ENCODE data around the gene PPP1R9A.

The PPP1R9A gene

DNA sequence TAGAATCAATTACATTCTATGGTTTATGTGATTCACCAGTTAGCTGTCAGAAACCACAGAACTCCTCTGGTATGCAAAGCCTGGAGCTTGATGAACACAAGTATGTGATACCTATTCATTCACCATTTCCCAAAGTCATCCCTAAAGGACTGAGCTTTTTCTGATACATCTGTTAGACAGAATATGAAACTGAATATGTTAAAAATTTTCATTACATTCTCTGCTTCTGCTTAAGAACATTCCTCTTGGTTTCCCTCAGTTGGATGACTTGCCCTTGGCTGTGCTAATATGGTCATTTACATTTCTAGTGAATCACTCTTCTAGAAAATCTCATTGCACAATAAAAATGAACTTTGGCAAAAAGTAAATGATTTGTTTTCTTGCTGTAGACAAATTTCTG is 427.7 kb downstream of the PPP1R9A start:
- H3K9me2 ChIP-seq (replicated peaks; ENCODE audit: insufficient read depth, low read length): no peaks in the 10 kb centered on the region
- no peaks in the 10 kb centered on the region for H3K27me3 ChIP-seq (ENCODE audit: low read length)
- H3K27ac ChIP-seq (ENCODE audit: low read depth, low read length): no peak overlapping the region
- no peak overlapping the region for H3K4me3 ChIP-seq (ENCODE audit: insufficient read depth, low read length, poor library complexity, severe bottlenecking)
- no peaks in the 10 kb centered on the region for H4K20me1 ChIP-seq (ENCODE audit: low read depth, low read length)
- H3K9me3 ChIP-seq (ENCODE audit: insufficient read depth, low read length): no peaks in the 10 kb centered on the region
- H3K9ac ChIP-seq (ENCODE audit: low read length): no peak overlapping the region
- no peaks in the 10 kb centered on the region for H3K79me2 ChIP-seq (ENCODE audit: insufficient read depth, low read length)
- no peak overlapping the region for H2AFZ ChIP-seq (ENCODE audit: low read depth, low read length, severe bottlenecking)
- no peak overlapping the region for H3K4me2 ChIP-seq (ENCODE audit: low read depth, low read length, poor library complexity, severe bottlenecking)
- no peaks in the 10 kb centered on the region for H3K36me3 ChIP-seq (ENCODE audit: low read length)
- no peaks in the 10 kb centered on the region for H3F3A ChIP-seq (ENCODE audit: insufficient read depth)
- TF ChIP-seq, protein P1, sequence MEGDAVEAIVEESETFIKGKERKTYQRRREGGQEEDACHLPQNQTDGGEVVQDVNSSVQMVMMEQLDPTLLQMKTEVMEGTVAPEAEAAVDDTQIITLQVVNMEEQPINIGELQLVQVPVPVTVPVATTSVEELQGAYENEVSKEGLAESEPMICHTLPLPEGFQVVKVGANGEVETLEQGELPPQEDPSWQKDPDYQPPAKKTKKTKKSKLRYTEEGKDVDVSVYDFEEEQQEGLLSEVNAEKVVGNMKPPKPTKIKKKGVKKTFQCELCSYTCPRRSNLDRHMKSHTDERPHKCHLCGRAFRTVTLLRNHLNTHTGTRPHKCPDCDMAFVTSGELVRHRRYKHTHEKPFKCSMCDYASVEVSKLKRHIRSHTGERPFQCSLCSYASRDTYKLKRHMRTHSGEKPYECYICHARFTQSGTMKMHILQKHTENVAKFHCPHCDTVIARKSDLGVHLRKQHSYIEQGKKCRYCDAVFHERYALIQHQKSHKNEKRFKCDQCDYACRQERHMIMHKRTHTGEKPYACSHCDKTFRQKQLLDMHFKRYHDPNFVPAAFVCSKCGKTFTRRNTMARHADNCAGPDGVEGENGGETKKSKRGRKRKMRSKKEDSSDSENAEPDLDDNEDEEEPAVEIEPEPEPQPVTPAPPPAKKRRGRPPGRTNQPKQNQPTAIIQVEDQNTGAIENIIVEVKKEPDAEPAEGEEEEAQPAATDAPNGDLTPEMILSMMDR (IDR thresholded peaks at IDR 0.05; ENCODE audit: insufficient read depth, low read length, poor library complexity, severe bottlenecking): no peak
- TF ChIP-seq EZH2phosphoT487 (conservative IDR thresholded peaks at IDR 0.05; ENCODE audit: low read length): no peak

DNA sequence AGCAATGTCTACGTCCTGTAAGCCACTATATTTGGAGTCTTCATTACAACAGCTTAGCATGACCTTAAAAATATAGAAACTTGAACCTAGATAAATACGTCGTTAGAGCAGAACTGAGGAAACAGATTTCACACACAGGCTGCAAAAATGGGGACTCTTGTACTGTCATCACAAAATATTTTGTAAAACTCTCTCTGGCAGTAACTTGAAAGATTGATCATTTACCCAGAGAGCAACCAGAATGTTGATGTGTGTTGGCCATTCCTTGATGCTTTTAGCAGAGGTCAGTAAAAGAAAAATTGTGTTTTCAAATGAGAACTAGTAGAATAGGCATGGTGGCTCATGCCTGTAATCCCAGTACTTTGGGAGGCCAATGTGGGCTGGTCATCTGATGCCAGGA is 431.4 kb downstream of the PPP1R9A start:
- Histone ChIP-seq H3F3A (ENCODE audit: insufficient read depth) (no peaks in the 10 kb centered on the region), H3K27ac (ENCODE audit: low read depth, low read length) (no peak overlapping the region), H3K79me2 (ENCODE audit: insufficient read depth, low read length) (no peaks in the 10 kb centered on the region), H2AFZ (ENCODE audit: low read depth, low read length, severe bottlenecking) (no peak overlapping the region), H3K9me3 (ENCODE audit: insufficient read depth, low read length) (no peaks in the 10 kb centered on the region), H4K20me1 (ENCODE audit: low read depth, low read length) (no peaks in the 10 kb centered on the region), H3K9me2 (replicated peaks; ENCODE audit: insufficient read depth, low read length) (no peaks in the 10 kb centered on the region; the same call in 1 of the 2 replicates), H3K4me2 (ENCODE audit: low read depth, low read length, poor library complexity, severe bottlenecking) (no peak overlapping the region), H3K9ac (ENCODE audit: low read length) (no peak overlapping the region), H3K27me3 (ENCODE audit: low read length) (no peaks in the 10 kb centered on the region), H3K4me3 (ENCODE audit: insufficient read depth, low read length, poor library complexity, severe bottlenecking) (no peak overlapping the region), H3K36me3 (ENCODE audit: low read length) (no peaks in the 10 kb centered on the region)
- TF ChIP-seq EZH2phosphoT487 (conservative IDR thresholded peaks at IDR 0.05; ENCODE audit: low read length): no peak
- TF ChIP-seq, protein P1 (IDR thresholded peaks at IDR 0.05; ENCODE audit: insufficient read depth, low read length, poor library complexity, severe bottlenecking): no peak

DNA sequence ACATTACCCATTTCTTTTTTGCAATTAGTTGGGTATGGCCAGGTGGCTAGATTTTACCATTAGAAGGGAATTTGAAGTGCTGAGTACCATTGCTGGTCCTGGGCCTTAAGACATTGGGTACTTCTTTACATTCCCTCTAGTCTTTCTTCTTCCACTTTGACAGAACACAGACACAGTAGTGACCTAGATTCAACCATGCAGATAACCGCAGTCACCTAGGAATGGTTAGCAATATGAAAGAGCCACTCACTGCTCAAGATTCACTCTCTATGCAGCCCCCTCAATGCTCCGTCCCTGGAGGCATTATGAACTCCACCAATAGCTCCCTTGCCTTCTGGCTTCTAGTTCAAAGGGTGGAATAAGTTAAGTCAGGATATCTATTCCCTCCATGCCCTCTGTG is 433.1 kb downstream of the PPP1R9A start:
- H3F3A ChIP-seq (ENCODE audit: insufficient read depth): no peaks in the 10 kb centered on the region
- TF ChIP-seq, protein P1 (IDR thresholded peaks at IDR 0.05; ENCODE audit: insufficient read depth, low read length, poor library complexity, severe bottlenecking): no peak
- TF ChIP-seq EZH2phosphoT487 (conservative IDR thresholded peaks at IDR 0.05; ENCODE audit: low read length): no peak

More for the DNA sequence above, 433.1 kb downstream of the PPP1R9A start:
- no peaks in the 10 kb centered on the region for H4K20me1 ChIP-seq (ENCODE audit: low read depth, low read length)
- no peaks in the 10 kb centered on the region for H3K27me3 ChIP-seq (ENCODE audit: low read length)
- H3K9me2 ChIP-seq (replicated peaks; ENCODE audit: insufficient read depth, low read length): no peaks in the 10 kb centered on the region; the same call in 1 of the 2 replicates
- no peak overlapping the region for H3K4me3 ChIP-seq (ENCODE audit: insufficient read depth, low read length, poor library complexity, severe bottlenecking)
- no peaks in the 10 kb centered on the region for H3K36me3 ChIP-seq (ENCODE audit: low read length)
- no peak overlapping the region for H3K4me2 ChIP-seq (ENCODE audit: low read depth, low read length, poor library complexity, severe bottlenecking)
- no peaks in the 10 kb centered on the region for H3K79me2 ChIP-seq (ENCODE audit: insufficient read depth, low read length)
- no peak overlapping the region for H3K27ac ChIP-seq (ENCODE audit: low read depth, low read length)
- H2AFZ ChIP-seq (ENCODE audit: low read depth, low read length, severe bottlenecking): no peak overlapping the region
- no peaks in the 10 kb centered on the region for H3K9me3 ChIP-seq (ENCODE audit: insufficient read depth, low read length)
- H3K9ac ChIP-seq (ENCODE audit: low read length): no peak overlapping the region

Measured in SU-DHL-6 (cell line).